Nephron progenitor cell (in vitro differentiated cells): ENCODE measurements around the gene KCTD13.
"Not testable (repeated sequence)": the region's sequence is repeated elsewhere in the genome, so short reads cannot be mapped to it uniquely, and the experiment has no call there.

Experiments used
- DNase-seq: peaks from one replicate; pipeline ENCODE4 v3.0.0; 2021
- H3K27ac Mint-ChIP-seq: 2 replicates; pipeline ENCODE4 v1.8.0; 2021; ENCODE audit warnings: mild to moderate bottlenecking, moderate library complexity, mixed read lengths
- H3K27me3 Mint-ChIP-seq: 2 replicates; pipeline ENCODE4 v1.8.0; 2021; ENCODE audit warnings: mild to moderate bottlenecking, low read depth, mixed read lengths; ENCODE audit not compliant: poor library complexity
- H3K36me3 Mint-ChIP-seq: 2 replicates; pipeline ENCODE4 v1.8.0; 2021; ENCODE audit warnings: low read depth, mixed read lengths
- H3K4me1 Mint-ChIP-seq: 2 replicates; pipeline ENCODE4 v1.8.0; 2021; ENCODE audit warnings: mixed read lengths
- H3K4me3 Mint-ChIP-seq: 2 replicates; pipeline ENCODE4 v1.8.0; 2021; ENCODE audit warnings: mild to moderate bottlenecking, moderate library complexity, mixed read lengths
- H3K9me3 Mint-ChIP-seq: 2 replicates; pipeline ENCODE4 v1.8.0; 2021; ENCODE audit warnings: mild to moderate bottlenecking, moderate library complexity, mixed read lengths
- TF ChIP-seq, protein P1 (sequence below): fragments of 200-600 bp; sonication (generic); IDR thresholded peaks from 2 replicates; pipeline ENCODE4 v1.5.0; 2021; ENCODE audit warnings: antibody characterized with exemption

Gene KCTD13

DNA sequence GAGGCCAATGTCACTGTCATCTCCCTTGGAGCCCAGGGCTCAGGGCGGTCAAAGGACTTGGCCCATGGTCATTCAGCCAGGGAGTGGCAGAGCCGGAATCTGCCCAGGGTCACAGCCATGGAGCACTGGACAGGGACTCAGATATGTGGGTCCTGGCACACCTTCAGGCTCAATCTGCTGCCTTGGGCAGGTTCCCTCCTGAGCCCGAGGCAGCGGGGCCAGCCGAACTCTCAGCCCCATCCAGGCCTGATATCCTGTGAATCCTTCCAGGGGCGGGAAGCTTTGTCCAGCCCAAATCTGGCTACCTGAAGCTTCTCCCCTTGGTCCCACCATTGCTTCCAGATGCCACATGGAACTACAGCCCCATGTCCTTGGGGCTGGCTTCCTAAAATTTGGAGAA, 50.8 kb downstream of the KCTD13 start:
- no peak for DNase-seq
- no peaks in the 10 kb centered on the region for H3K36me3 Mint-ChIP-seq
- peaks cover 6% of the 10 kb centered on the region for H3K9me3 Mint-ChIP-seq
- no peak overlapping the region for H3K4me3 Mint-ChIP-seq
- H3K27me3 Mint-ChIP-seq = peaks cover 65% of the 10 kb centered on the region
- no peak overlapping the region for H3K27ac Mint-ChIP-seq
- H3K4me1 Mint-ChIP-seq = peaks cover 25% of the 10 kb centered on the region
- TF ChIP-seq, protein P1, sequence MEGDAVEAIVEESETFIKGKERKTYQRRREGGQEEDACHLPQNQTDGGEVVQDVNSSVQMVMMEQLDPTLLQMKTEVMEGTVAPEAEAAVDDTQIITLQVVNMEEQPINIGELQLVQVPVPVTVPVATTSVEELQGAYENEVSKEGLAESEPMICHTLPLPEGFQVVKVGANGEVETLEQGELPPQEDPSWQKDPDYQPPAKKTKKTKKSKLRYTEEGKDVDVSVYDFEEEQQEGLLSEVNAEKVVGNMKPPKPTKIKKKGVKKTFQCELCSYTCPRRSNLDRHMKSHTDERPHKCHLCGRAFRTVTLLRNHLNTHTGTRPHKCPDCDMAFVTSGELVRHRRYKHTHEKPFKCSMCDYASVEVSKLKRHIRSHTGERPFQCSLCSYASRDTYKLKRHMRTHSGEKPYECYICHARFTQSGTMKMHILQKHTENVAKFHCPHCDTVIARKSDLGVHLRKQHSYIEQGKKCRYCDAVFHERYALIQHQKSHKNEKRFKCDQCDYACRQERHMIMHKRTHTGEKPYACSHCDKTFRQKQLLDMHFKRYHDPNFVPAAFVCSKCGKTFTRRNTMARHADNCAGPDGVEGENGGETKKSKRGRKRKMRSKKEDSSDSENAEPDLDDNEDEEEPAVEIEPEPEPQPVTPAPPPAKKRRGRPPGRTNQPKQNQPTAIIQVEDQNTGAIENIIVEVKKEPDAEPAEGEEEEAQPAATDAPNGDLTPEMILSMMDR = no peak

DNA sequence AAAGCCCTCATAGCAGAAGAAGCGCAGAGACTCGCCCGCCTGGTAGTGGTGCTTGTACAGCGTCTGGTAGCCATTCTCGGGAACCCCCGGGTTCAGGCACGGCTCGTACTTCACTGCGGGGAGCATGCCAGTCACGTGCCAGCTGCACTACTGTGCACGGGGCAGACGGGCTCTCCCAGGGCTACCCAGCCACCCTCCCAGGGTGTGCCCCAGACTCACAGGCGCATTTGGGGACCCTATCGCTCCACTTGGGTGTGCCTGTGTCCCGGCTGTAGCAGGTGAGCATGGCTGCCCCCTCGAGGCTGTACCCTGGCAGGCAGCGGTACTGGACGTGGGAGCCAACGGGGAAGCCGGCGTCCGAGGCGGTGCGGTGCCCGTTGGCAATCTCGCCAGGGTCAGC, 52.7 kb downstream of the KCTD13 start:
- Mint-ChIP-seq H3K27me3 (peaks cover 57% of the 10 kb centered on the region), H3K27ac (no peak overlapping the region), H3K36me3 (no peaks in the 10 kb centered on the region), H3K9me3 (peaks cover 6% of the 10 kb centered on the region), H3K4me3 (no peak overlapping the region), H3K4me1 (peaks cover 25% of the 10 kb centered on the region)
- no peak for DNase-seq
- TF ChIP-seq, protein P1 = no peak

DNA sequence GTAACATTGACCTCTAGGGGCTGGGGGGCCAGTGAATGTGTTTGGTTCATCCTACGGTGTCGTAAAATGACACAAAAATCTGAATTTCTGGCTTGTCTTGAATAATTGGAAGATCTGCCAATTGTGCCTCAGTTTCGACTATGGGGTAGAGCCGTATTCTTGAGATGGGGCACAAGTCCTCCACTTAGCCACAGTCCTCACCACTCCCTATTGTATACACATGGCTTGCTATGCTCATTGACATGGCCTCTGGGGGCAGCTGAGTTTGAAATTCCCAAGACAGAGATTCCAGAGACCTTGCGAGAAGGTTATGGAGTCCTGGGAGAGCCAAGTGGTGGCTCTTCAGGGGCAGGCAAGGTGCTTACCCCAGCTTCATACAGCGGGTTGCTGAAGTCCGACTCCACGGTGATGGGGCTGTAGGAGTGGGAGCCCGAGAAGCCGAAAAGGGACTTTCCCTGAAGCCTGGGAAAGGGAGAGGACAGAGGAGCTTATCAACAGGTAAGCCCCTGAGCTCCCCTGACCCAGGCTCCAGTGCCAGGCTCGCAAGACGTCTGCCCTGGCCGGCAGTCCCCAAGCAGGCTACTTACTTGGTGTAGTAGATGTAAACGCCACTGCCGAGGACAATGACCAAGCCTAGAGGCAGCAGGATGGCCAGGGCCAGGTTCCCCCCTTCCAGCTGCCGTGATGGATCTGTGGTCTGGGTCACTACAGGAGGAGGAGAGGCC, 54.0 kb downstream of the KCTD13 start:
- Mint-ChIP-seq H3K9me3 (no peaks in the 10 kb centered on the region), H3K27ac (no peak overlapping the region), H3K4me3 (no peak overlapping the region), H3K36me3 (no peaks in the 10 kb centered on the region), H3K27me3 (peaks cover 54% of the 10 kb centered on the region), H3K4me1 (peaks cover 18% of the 10 kb centered on the region)
- DNase-seq = no peak
- TF ChIP-seq, protein P1 = no peak

DNA sequence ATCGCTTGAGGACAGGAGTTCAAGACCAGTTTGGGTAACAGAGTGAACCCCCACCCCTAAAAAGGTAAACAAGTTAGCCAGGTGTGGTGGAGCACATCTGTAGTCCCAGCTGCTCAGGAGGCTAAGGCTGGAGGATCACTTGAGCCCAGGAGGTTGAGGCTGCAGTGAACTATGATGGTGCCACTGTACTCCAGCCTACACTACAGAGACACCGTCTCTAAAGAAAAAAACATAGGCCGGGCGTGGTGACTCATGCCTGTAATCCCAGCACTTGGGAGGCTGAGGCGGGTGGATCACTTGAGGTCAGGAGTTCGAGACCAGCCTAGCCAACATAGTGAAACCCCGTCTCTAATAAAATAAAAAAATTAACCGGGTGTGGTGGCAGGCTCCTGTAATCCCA, 57.0 kb downstream of the KCTD13 start:
- Mint-ChIP-seq H3K27me3 (peaks cover 34% of the 10 kb centered on the region), H3K4me1 (peaks cover 12% of the 10 kb centered on the region)
- not testable (repeated sequence) for H3K36me3 Mint-ChIP-seq, DNase-seq, H3K4me3 Mint-ChIP-seq, H3K27ac Mint-ChIP-seq, H3K9me3 Mint-ChIP-seq

DNA sequence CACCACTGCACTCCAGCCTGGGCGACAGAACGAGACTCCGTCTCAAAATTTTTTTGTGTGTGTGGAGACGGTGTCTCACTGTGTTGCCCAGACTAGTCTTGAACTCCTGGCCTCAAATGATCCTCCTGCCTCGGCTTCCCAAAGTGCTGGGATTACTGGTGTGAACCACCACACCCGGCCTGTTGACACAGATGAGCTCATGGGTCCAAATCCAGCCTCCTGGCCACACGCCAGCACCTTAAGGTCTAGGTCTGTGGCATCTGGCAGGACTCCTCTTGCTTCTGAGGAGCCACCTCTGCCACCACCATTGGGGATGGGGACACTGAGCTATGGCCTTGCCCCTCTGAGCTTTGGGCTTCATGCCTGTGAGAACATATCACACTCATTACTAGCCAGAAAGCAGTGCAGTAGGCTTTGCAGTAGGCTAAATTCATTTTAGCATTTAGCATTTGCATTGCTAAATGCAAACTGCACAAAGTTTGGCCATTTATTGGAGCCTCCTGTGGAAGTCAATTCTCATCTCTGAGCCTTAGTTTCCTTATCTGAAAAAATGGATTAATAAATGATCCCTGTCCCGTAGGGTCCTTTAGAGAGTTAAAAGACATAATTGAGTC, 57.5 kb downstream of the KCTD13 start:
- Mint-ChIP-seq H3K27me3 (peaks cover 30% of the 10 kb centered on the region), H3K36me3 (no peaks in the 10 kb centered on the region), H3K4me3 (no peak overlapping the region), H3K9me3 (no peaks in the 10 kb centered on the region), H3K4me1 (peaks cover 16% of the 10 kb centered on the region), H3K27ac (no peak overlapping the region)
- TF ChIP-seq, protein P1 = no peak
- DNase-seq = no peak

DNA sequence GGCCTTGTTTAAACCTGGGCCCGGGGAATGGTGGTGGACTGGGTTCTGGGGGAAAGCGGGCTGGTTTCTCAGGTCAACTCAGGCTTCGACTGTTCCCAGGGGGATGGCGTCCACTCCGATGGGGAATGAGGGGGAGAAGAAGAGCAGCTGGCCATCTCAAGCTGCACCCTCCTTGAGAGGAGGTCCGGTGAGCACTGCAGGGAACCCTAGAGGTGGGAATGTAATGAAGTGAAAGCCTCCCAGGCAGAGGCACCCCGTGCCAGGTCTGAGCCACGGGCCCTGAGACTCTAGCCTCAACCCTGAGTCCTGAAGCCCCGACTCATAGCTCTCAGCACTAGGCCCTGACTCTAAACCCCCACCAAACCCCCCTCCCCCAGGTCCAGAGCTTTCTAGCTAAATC, 61.8 kb downstream of the KCTD13 start:
- Mint-ChIP-seq H3K4me3 (no peak overlapping the region), H3K27me3 (peaks cover 27% of the 10 kb centered on the region), H3K36me3 (peaks cover 16% of the 10 kb centered on the region), H3K27ac (no peak overlapping the region), H3K9me3 (no peaks in the 10 kb centered on the region), H3K4me1 (peaks cover 26% of the 10 kb centered on the region)
- TF ChIP-seq, protein P1 = no peak
- no peak for DNase-seq
